ENCODE data around the gene FEM1B. TPM values are rescaled to one million over a fixed set of nuclear protein-coding genes. Genes with fewer than 3 reads are reported as not detected.

Gene FEM1B
- total RNA-seq, 2 experiments from 2014 or later: 83.2 to 94.9 TPM

DNA sequence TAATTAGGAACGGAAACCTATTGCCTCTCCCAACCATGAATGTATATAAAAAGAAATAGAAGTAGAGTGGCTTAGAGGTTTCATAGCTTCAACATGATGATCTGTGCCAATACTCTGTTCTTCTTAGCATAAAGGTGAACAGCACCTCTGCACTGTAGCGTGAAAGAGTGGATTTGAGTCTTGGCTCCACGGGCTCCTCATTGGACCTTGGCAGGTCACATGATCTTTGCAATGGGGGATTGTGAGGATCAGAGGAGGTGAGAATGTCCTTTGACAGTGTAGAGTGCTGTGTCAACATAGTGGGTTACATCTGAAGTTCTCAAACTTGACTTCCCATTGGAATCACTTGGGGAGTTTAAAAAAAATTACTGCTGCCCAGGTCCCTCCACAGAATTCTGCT, 51.4 kb downstream of the FEM1B start:
- ChIA-PET CTCF (no interaction called here), POLR2A (interaction anchor here (0.8 to 1.9 kb wide), 10 partner anchors 8 to 274 kb away, joined by 3 to 21 read pairs (median 5); partner anchors contain the start of genes FEM1B and PIAS1)
- Mint-ChIP-seq H3K9me3 (no peaks in the 10 kb centered on the region), H3K4me3 (peak overlapping the region; percentile 5), H3K36me3 (ENCODE audit: low read depth) (no peaks in the 10 kb centered on the region), H3K4me1 (ENCODE audit: low read depth) (peaks cover 53% of the 10 kb centered on the region), H3K27me3 (peaks cover 5% of the 10 kb centered on the region), H3K27ac (peak overlapping the region; percentile 82)
- no peaks in the 10 kb centered on the region for H3K9me3 ChIP-seq (ENCODE audit: control insufficient read depth in 1 of 2, insufficient read depth in 1 of 2, low read length in 2 of 2)
- no peaks in the 10 kb centered on the region for H3K27me3 ChIP-seq (ENCODE audit: control insufficient read depth in 1 of 2, insufficient read depth in 2 of 2, low read length in 2 of 2)
- ATAC-seq (ENCODE audit: poor library complexity) (no peak), DNase-seq (no peak)
- H3K27ac ChIP-seq (ENCODE audit: low read depth in 1 of 2, low read length in 2 of 2): no peak overlapping the region
- TF ChIP-seq, protein P1, sequence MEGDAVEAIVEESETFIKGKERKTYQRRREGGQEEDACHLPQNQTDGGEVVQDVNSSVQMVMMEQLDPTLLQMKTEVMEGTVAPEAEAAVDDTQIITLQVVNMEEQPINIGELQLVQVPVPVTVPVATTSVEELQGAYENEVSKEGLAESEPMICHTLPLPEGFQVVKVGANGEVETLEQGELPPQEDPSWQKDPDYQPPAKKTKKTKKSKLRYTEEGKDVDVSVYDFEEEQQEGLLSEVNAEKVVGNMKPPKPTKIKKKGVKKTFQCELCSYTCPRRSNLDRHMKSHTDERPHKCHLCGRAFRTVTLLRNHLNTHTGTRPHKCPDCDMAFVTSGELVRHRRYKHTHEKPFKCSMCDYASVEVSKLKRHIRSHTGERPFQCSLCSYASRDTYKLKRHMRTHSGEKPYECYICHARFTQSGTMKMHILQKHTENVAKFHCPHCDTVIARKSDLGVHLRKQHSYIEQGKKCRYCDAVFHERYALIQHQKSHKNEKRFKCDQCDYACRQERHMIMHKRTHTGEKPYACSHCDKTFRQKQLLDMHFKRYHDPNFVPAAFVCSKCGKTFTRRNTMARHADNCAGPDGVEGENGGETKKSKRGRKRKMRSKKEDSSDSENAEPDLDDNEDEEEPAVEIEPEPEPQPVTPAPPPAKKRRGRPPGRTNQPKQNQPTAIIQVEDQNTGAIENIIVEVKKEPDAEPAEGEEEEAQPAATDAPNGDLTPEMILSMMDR (IDR thresholded peaks at IDR 0.05): no peak
- intact Hi-C loops (cut with DNase I, micrococcal nuclease): loop anchor here (1.0 to 5.0 kb wide), 2 partner anchors 23 to 53 kb away; no protein-coding TSS in a partner anchor
- no peaks in the 10 kb centered on the region for H3K36me3 ChIP-seq (ENCODE audit: insufficient read depth, low read length)
- no peak overlapping the region for H3K4me3 ChIP-seq (ENCODE audit: low read length)
- H3K4me1 ChIP-seq (ENCODE audit: insufficient read depth, low read length): peaks cover 15% of the 10 kb centered on the region

DNA sequence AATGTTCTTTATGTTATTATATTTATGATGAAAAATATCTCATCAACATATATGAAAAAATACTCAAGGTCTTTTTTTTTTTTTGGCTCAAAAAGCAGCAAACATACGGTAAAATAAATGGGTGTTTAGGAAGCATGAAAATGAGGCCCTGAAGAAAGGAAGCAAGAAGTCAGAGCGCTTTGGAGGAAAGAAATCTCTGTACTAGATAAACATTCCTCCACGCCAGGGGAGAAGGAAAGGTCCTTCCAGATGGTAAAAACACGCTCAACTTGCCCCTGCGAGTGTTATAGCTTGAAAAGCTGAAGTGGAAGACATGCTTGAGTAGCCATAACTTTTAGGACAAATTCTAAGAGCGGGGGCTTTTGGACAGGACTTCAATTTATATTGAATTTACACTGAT, 52.9 kb downstream of the FEM1B start:
- TF ChIP-seq, protein P1 (IDR thresholded peaks at IDR 0.05): no peak
- no peaks in the 10 kb centered on the region for H3K36me3 Mint-ChIP-seq (ENCODE audit: low read depth)
- Histone ChIP-seq H3K9me3 (ENCODE audit: control insufficient read depth in 1 of 2, insufficient read depth in 1 of 2, low read length in 2 of 2) (no peaks in the 10 kb centered on the region), H3K4me1 (ENCODE audit: insufficient read depth, low read length) (peaks cover 15% of the 10 kb centered on the region), H3K27me3 (ENCODE audit: control insufficient read depth in 1 of 2, insufficient read depth in 2 of 2, low read length in 2 of 2) (no peaks in the 10 kb centered on the region), H3K36me3 (ENCODE audit: insufficient read depth, low read length) (no peaks in the 10 kb centered on the region), H3K27ac (ENCODE audit: low read depth in 1 of 2, low read length in 2 of 2) (no peak overlapping the region), H3K4me3 (ENCODE audit: low read length) (no peak overlapping the region)
- no peak overlapping the region for H3K27ac Mint-ChIP-seq
- H3K27me3 Mint-ChIP-seq: peaks cover 5% of the 10 kb centered on the region
- H3K4me3 Mint-ChIP-seq: no peak overlapping the region
- POLR2A ChIA-PET: no interaction called here
- ATAC-seq (ENCODE audit: poor library complexity): no peak
- H3K4me1 Mint-ChIP-seq (ENCODE audit: low read depth): peaks cover 52% of the 10 kb centered on the region
- no peaks in the 10 kb centered on the region for H3K9me3 Mint-ChIP-seq
- CTCF ChIA-PET: no interaction called here
- intact Hi-C loops (cut with DNase I, micrococcal nuclease): no loop called here
- no peak for DNase-seq

DNA sequence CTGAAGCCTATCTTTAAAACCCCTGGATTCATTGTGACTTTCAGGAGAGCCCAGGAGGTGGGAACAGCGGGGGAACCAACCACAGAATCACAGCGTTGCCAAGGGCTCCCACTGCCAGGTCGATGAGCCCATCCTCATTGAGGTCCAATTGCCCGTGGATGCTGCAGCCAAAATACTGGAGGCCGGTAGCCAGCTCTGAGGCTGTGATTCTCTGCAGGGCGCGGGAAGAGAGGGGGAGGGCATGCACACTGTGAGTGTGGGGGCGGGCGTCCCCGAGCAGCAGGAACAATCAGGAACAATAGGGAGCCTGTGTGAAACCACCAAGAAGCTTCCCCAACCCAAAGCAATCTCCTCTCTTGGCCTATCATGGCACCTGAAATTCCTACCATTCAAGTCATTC, 53.4 kb downstream of the FEM1B start:
- ChIA-PET POLR2A (no interaction called here), CTCF (no interaction called here)
- Mint-ChIP-seq H3K27ac (no peak overlapping the region), H3K36me3 (ENCODE audit: low read depth) (no peaks in the 10 kb centered on the region), H3K4me1 (ENCODE audit: low read depth) (peaks cover 47% of the 10 kb centered on the region), H3K27me3 (peaks cover 5% of the 10 kb centered on the region), H3K4me3 (no peak overlapping the region), H3K9me3 (no peaks in the 10 kb centered on the region)
- DNase-seq: no peak
- Histone ChIP-seq H3K9me3 (ENCODE audit: control insufficient read depth in 1 of 2, insufficient read depth in 1 of 2, low read length in 2 of 2) (no peaks in the 10 kb centered on the region), H3K27ac (ENCODE audit: low read depth in 1 of 2, low read length in 2 of 2) (no peak overlapping the region), H3K4me1 (ENCODE audit: insufficient read depth, low read length) (peaks cover 15% of the 10 kb centered on the region), H3K4me3 (ENCODE audit: low read length) (no peak overlapping the region), H3K27me3 (ENCODE audit: control insufficient read depth in 1 of 2, insufficient read depth in 2 of 2, low read length in 2 of 2) (no peaks in the 10 kb centered on the region), H3K36me3 (ENCODE audit: insufficient read depth, low read length) (no peaks in the 10 kb centered on the region)
- intact Hi-C loops (cut with DNase I, micrococcal nuclease): no loop called here
- ATAC-seq (ENCODE audit: poor library complexity): no peak
- TF ChIP-seq, protein P1 (IDR thresholded peaks at IDR 0.05): no peak
